Measurements from ENCODE around the gene ANO10. TPM values are rescaled to one million over a fixed set of nuclear protein-coding genes. Genes with fewer than 3 reads are reported as not detected.

Gene ANO10
- total RNA-seq, 1 experiment from 2014 or later = 9.7 TPM

GRCh38 chr3:43406643-43407023 lies 215.2 kb downstream of the ANO10 start:
- Histone ChIP-seq H3K4me1 (ENCODE audit: insufficient read depth, low read length, poor library complexity, severe bottlenecking) (no peaks in the 10 kb centered on the region), H3K27ac (ENCODE audit: low read depth, low read length, poor library complexity, severe bottlenecking) (no peak overlapping the region), H3K27me3 (replicated peaks; ENCODE audit: insufficient read depth, low read depth, low read length, poor library complexity) (no peaks in the 10 kb centered on the region), H3K36me3 (ENCODE audit: insufficient read depth, low read length, poor library complexity, severe bottlenecking) (no peaks in the 10 kb centered on the region), H3K4me3 (ENCODE audit: low read depth, low read length, poor library complexity, severe bottlenecking) (no peak overlapping the region), H3K9me3 (ENCODE audit: low read depth, low read length, poor library complexity, severe bottlenecking) (no peaks in the 10 kb centered on the region)
- CTCF ChIA-PET = no interaction called here
- DNase-seq (ENCODE audit: low spot score) = no peak
- intact Hi-C loops (cut with micrococcal nuclease; ENCODE audit: unreplicated experiment) = no loop called here
- TF ChIP-seq CTCF (conservative IDR thresholded peaks at IDR 0.05; ENCODE audit: low read depth, low read length) (no peak), EZH2 (IDR thresholded peaks at IDR 0.05; ENCODE audit: borderline replicate concordance, low read depth, low read length, poor library complexity, severe bottlenecking) (no peak)
- BruUV-seq (replicated peaks) = no TSS peak
- POLR2A ChIA-PET (ENCODE audit: low non-redundant PET) = no interaction called here

GRCh38 chr3:43405888-43406642 lies 215.7 kb downstream of the ANO10 start:
- Histone ChIP-seq H3K4me1 (ENCODE audit: insufficient read depth, low read length, poor library complexity, severe bottlenecking) (no peaks in the 10 kb centered on the region), H3K27me3 (replicated peaks; ENCODE audit: insufficient read depth, low read depth, low read length, poor library complexity) (no peaks in the 10 kb centered on the region), H3K4me3 (ENCODE audit: low read depth, low read length, poor library complexity, severe bottlenecking) (no peak overlapping the region), H3K36me3 (ENCODE audit: insufficient read depth, low read length, poor library complexity, severe bottlenecking) (no peaks in the 10 kb centered on the region), H3K9me3 (ENCODE audit: low read depth, low read length, poor library complexity, severe bottlenecking) (no peaks in the 10 kb centered on the region), H3K27ac (ENCODE audit: low read depth, low read length, poor library complexity, severe bottlenecking) (no peak overlapping the region)
- no TSS peak for BruUV-seq (replicated peaks)
- intact Hi-C loops (cut with micrococcal nuclease; ENCODE audit: unreplicated experiment) = no loop called here
- ChIA-PET POLR2A (ENCODE audit: low non-redundant PET) (no interaction called here), CTCF (no interaction called here)
- no peak for DNase-seq (ENCODE audit: low spot score)
- no peak for TF ChIP-seq CTCF (conservative IDR thresholded peaks at IDR 0.05; ENCODE audit: low read depth, low read length)
- TF ChIP-seq EZH2 (IDR thresholded peaks at IDR 0.05; ENCODE audit: borderline replicate concordance, low read depth, low read length, poor library complexity, severe bottlenecking) = no peak

DNA sequence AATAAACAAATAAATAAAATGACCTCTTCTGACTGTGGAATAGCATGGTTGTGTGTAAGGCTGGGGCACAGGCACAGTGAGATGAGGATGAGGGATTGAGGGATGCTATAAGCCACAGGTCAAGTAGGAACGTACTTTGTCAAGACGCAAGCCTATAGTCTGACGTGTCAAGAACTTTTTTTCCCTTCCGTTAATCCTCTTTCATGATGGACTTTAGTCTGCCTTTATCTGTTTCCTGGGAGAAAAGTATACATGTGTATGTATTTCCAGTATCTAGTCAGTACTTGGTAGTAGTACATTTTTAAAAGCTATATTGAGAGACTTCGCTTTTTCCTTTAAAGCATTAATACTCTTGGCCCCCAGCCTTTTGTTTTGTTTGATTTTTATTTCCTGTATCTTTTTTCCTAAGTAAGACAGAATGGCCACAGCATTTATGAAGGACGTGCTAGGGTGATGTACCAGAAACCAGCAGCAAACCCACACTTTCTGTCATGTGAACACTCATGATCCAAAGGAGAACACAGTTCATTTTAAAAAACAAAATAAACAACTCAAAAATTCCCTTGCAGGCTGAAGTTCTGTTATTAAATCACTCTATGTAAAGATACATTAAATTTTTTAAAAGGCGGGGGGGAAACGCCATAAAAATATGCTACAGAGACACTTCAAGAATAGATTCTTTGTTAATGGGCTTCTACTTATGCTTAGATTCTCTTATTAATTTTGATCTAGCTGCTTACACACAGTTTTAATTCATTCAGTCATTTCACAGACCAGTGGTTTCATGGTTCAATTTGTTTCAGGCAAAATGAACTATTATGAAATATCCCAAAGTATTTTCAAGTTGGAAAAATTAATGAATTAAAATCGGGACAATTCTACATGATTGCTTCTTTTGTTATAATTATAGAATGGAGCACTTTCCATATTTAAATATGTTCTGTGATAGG lies 220.8 kb downstream of the ANO10 start:
- H3K9me3 ChIP-seq (ENCODE audit: low read depth, low read length, poor library complexity, severe bottlenecking) = no peaks in the 10 kb centered on the region
- no peak for DNase-seq (ENCODE audit: low spot score)
- no peaks in the 10 kb centered on the region for H3K36me3 ChIP-seq (ENCODE audit: insufficient read depth, low read length, poor library complexity, severe bottlenecking)
- H3K4me3 ChIP-seq (ENCODE audit: low read depth, low read length, poor library complexity, severe bottlenecking) = no peak overlapping the region
- intact Hi-C loops (cut with micrococcal nuclease; ENCODE audit: unreplicated experiment) = no loop called here
- CTCF ChIA-PET = no interaction called here
- no peaks in the 10 kb centered on the region for H3K4me1 ChIP-seq (ENCODE audit: insufficient read depth, low read length, poor library complexity, severe bottlenecking)
- no peak overlapping the region for H3K27ac ChIP-seq (ENCODE audit: low read depth, low read length, poor library complexity, severe bottlenecking)
- BruUV-seq (replicated peaks) = no TSS peak
- H3K27me3 ChIP-seq (replicated peaks; ENCODE audit: insufficient read depth, low read depth, low read length, poor library complexity) = no peaks in the 10 kb centered on the region
- TF ChIP-seq EZH2 (IDR thresholded peaks at IDR 0.05; ENCODE audit: borderline replicate concordance, low read depth, low read length, poor library complexity, severe bottlenecking) = no peak
- no peak for TF ChIP-seq CTCF (conservative IDR thresholded peaks at IDR 0.05; ENCODE audit: low read depth, low read length)
- POLR2A ChIA-PET (ENCODE audit: low non-redundant PET) = no interaction called here
